Stomach (tissue), 9 donors: Measurements from ENCODE around the gene ERMARD. TPM values are rescaled to one million over a fixed set of nuclear protein-coding genes. Genes with fewer than 3 reads are reported as not detected.

Experiments
- DNase-seq, 2 donors: peaks; one replicate each; pipeline versions ENCODE4 v3.0.0 to v3.0.0-alpha.2; 2013 to 2019
- H3K27ac ChIP-seq, 5 donors: fragments of 200-600 bp in 4 of 5; sonication (generic) in 4 of 5; one replicate each; pipeline ENCODE4 v1.5.1; 2013 to 2019; ENCODE audit warnings: mild to moderate bottlenecking in 1 of 5, moderate library complexity in 1 of 5
- H3K27me3 ChIP-seq, 3 donors: fragments of 200-600 bp; sonication (generic); one replicate each; pipeline ENCODE4 v1.5.1; 2017 to 2019; ENCODE audit warnings: mixed run types in 1 of 3
- H3K36me3 ChIP-seq, 4 donors: fragments of 200-600 bp; sonication (generic); 1 replicate in 3 of 4; 2 replicates in 1 of 4; pipeline ENCODE4 v1.5.1; 2016 to 2019
- H3K4me1 ChIP-seq, 4 donors: fragments of 200-600 bp; sonication (generic); one replicate each; pipeline ENCODE4 v1.5.1; 2016 to 2019
- H3K4me3 ChIP-seq, 4 donors: fragments of 200-600 bp; sonication (generic) in 3 of 4; one replicate each; pipeline ENCODE4 v1.5.1; 2016 to 2019; ENCODE audit warnings: mild to moderate bottlenecking in 1 of 4
- H3K9me3 ChIP-seq, 4 donors: fragments of 200-600 bp; sonication (generic); one replicate each; pipeline ENCODE4 v1.5.1; 2016 to 2019
- CTCF ChIP-seq, 7 experiments: fragments of 450-650 bp in 4 of 7; fragments of 200-600 bp in 3 of 7; sonication (generic) in 3 of 7; IDR thresholded peaks; one replicate each; pipeline ENCODE4 v1.5.1; 2016 to 2019; ENCODE audit warnings: antibody characterized with exemption in 7 of 7, control low read depth in 2 of 7, mild to moderate bottlenecking in 1 of 7
- EP300 ChIP-seq: sonication (generic); formaldehyde crosslinking; IDR thresholded peaks from one replicate; pipeline ENCODE4 v1.6.1; 2017; ENCODE audit warnings: antibody characterized with exemption
- POLR2A ChIP-seq, 4 donors: fragments of 450-650 bp; IDR thresholded peaks; one replicate each; pipeline ENCODE4 v1.6.1; 2016; ENCODE audit warnings: antibody characterized with exemption in 4 of 4, control low read depth in 2 of 4, mild to moderate bottlenecking in 1 of 4, moderate library complexity in 1 of 4
- POLR2AphosphoS5 ChIP-seq, 3 donors: sonication (generic); formaldehyde crosslinking; IDR thresholded peaks; one replicate each; pipeline ENCODE4 v1.6.1; 2016; ENCODE audit warnings: antibody characterized with exemption in 3 of 3
- WGBS, 5 donors: extraction: QIAGEN DNeasy Blood & Tissue Kit in 3 of 5; methylation state at CpG; one replicate each; pipeline versions ENCODE4 v1.1.5 to v1.1.7; 2013 to 2018; 5-methylcytosine and 5-hydroxymethylcytosine counted together
- intact Hi-C: fragments of 100-400 bp; cut with DNase I; formaldehyde crosslinking; loops from one replicate; pipeline ENCODE4 v1.15.1; 2023; ENCODE audit warnings: low total_unique reads
- polyA plus RNA-seq, 3 donors: library from polyadenylated mRNA; stranded (reverse); fragments of 200-250 nt; gene quantifications; one replicate each; pipeline ENCODE4 v1.2.3, GENCODE V29; 2013
- total RNA-seq, 5 donors: library from RNA; depleted of rRNA; stranded (reverse); fragments of >200 nt; gene quantifications; one replicate each; pipeline versions ENCODE4 v1.1.0 to v1.2.3, GENCODE V29; 2014 to 2016
- donor health status: healthy with polysubstance abuse.
- donor health status: Bipolar disorder and iron deficiency.
- donor health status: healthy.

ERMARD gene
- total and polyA plus RNA-seq, 8 donors = 4.1 to 84.5 (median 20.8) TPM

- H3K27me3 ChIP-seq = no peaks in the 10 kb centered on the region
- TF ChIP-seq CTCF (IDR thresholded peaks at IDR 0.05) (no peak), POLR2A (IDR thresholded peaks at IDR 0.05) (no peak), EP300 (no peak), POLR2AphosphoS5 (IDR thresholded peaks at IDR 0.05) (no peak)
- no peak for DNase-seq
- no peaks in the 10 kb centered on the region for H3K4me1 ChIP-seq
- peaks cover 27 to 92% (median 89%) of the 10 kb centered on the region in 4 donors for H3K36me3 ChIP-seq
- intact Hi-C loops = no loop called here
- WGBS, 5 donors = 92 to 96% (median 95%) methylated on average over 13 of the region's 13 CpGs
- H3K4me3 ChIP-seq = no peak overlapping the region
- H3K27ac ChIP-seq = no peak overlapping the region
- no peaks in the 10 kb centered on the region for H3K9me3 ChIP-seq
These were observed 15.7 kb downstream of the ERMARD start for GRCh38 chr6:169766921-169767736.

GRCh38 chr6:169774347-169774746 lies 22.9 kb downstream of the ERMARD start:
- no peak for TF ChIP-seq POLR2A (IDR thresholded peaks at IDR 0.05)
- no peak for TF ChIP-seq CTCF (IDR thresholded peaks at IDR 0.05)
- no peak for TF ChIP-seq EP300
- no peak for TF ChIP-seq POLR2AphosphoS5 (IDR thresholded peaks at IDR 0.05)
- no peak for DNase-seq
- Histone ChIP-seq H3K4me3 (no peak overlapping the region), H3K27ac (no peak overlapping the region), H3K36me3 (peaks cover 16 to 91% (median 87%) of the 10 kb centered on the region in 4 donors), H3K9me3 (no peaks in the 10 kb centered on the region), H3K27me3 (no peaks in the 10 kb centered on the region), H3K4me1 (no peaks in the 10 kb centered on the region)
- intact Hi-C loops = no loop called here
- WGBS, 5 donors = 88 to 95% (median 92%) methylated on average over 7 to 9 of the region's 9 CpGs

GRCh38 chr6:169775321-169775720 lies 23.9 kb downstream of the ERMARD start:
- no peak for DNase-seq
- Histone ChIP-seq H3K27me3 (no peaks in the 10 kb centered on the region), H3K36me3 (peaks cover 16 to 93% (median 90%) of the 10 kb centered on the region in 4 donors), H3K4me1 (no peaks in the 10 kb centered on the region), H3K4me3 (no peak overlapping the region), H3K27ac (no peak overlapping the region), H3K9me3 (no peaks in the 10 kb centered on the region)
- no peak for TF ChIP-seq POLR2AphosphoS5 (IDR thresholded peaks at IDR 0.05)
- no peak for TF ChIP-seq CTCF (IDR thresholded peaks at IDR 0.05)
- TF ChIP-seq POLR2A (IDR thresholded peaks at IDR 0.05) = no peak
- TF ChIP-seq EP300 = no peak
- WGBS, 5 donors = 91 to 93% (median 92%) methylated on average over 10 of the region's 10 CpGs
- intact Hi-C loops = no loop called here

GRCh38 chr6:169776379-169776778 lies 25.0 kb downstream of the ERMARD start:
- Histone ChIP-seq H3K27me3 (no peaks in the 10 kb centered on the region), H3K9me3 (no peaks in the 10 kb centered on the region), H3K4me1 (no peaks in the 10 kb centered on the region), H3K36me3 (peaks cover 16 to 95% (median 88%) of the 10 kb centered on the region in 4 donors), H3K4me3 (no peak overlapping the region), H3K27ac (no peak overlapping the region)
- TF ChIP-seq POLR2A (IDR thresholded peaks at IDR 0.05) (no peak), CTCF (IDR thresholded peaks at IDR 0.05) (no peak), EP300 (no peak), POLR2AphosphoS5 (IDR thresholded peaks at IDR 0.05) (no peak)
- 95 to 97% (median 96%) methylated on average over 11 to 13 of the region's 13 CpGs for WGBS, 5 donors
- no peak for DNase-seq
- intact Hi-C loops = no loop called here
